GM08714 (cell line): ENCODE measurements around the gene C9orf78.
A peak's percentile ranks its signal among the peaks of the same experiment; 100 is the strongest.
"Not testable (repeated sequence)": the region's sequence is repeated elsewhere in the genome, so short reads cannot be mapped to it uniquely, and the experiment has no call there.

Experiments
- H3K4me3 ChIP-seq: fragments of 200-500 bp; sonication (Bioruptor generic); 2 replicates; pipeline ENCODE4 v1.5.1; 2014; ENCODE audit warnings: mild to moderate bottlenecking, low read length, inconsistent platforms
- ZNF274 ChIP-seq: IDR thresholded peaks from 2 replicates; pipeline ENCODE4 v1.6.1; 2012; ENCODE audit warnings: mild to moderate bottlenecking, low read depth, low read length

The C9orf78 gene

GRCh38 chr9:129814432-129815223 lies 20.4 kb downstream of the C9orf78 start:
- no peak for TF ChIP-seq ZNF274
- H3K4me3 ChIP-seq: no peak overlapping the region

GRCh38 chr9:129813661-129814060 lies 21.4 kb downstream of the C9orf78 start:
- no peak for TF ChIP-seq ZNF274
- no peak overlapping the region for H3K4me3 ChIP-seq

GRCh38 chr9:129812385-129812784 lies 22.7 kb downstream of the C9orf78 start:
- no peak overlapping the region for H3K4me3 ChIP-seq
- TF ChIP-seq ZNF274: no peak

GRCh38 chr9:129811967-129812363 lies 23.1 kb downstream of the C9orf78 start:
- no peak overlapping the region for H3K4me3 ChIP-seq
- no peak for TF ChIP-seq ZNF274

- TF ChIP-seq ZNF274: no peak
- no peak overlapping the region for H3K4me3 ChIP-seq
Observed at GRCh38 chr9:129810788-129811187, 24.3 kb downstream of the C9orf78 start.

- H3K4me3 ChIP-seq: no peak overlapping the region
- TF ChIP-seq ZNF274: no peak
Observed at GRCh38 chr9:129810116-129810515, 25.0 kb downstream of the C9orf78 start.

GRCh38 chr9:129809346-129809745 lies 25.7 kb downstream of the C9orf78 start:
- no peak for TF ChIP-seq ZNF274
- no peak overlapping the region for H3K4me3 ChIP-seq

GRCh38 chr9:129806061-129806460 lies 29.0 kb downstream of the C9orf78 start:
- TF ChIP-seq ZNF274: no peak
- H3K4me3 ChIP-seq: no peak overlapping the region

- no peak for TF ChIP-seq ZNF274
- H3K4me3 ChIP-seq: peak overlapping the region; percentile 63
Observed at GRCh38 chr9:129803676-129804060, 31.4 kb downstream of the C9orf78 start.

- H3K4me3 ChIP-seq: peak within 1 kb of the TSS; percentile 63
- TF ChIP-seq ZNF274: no peak
Observed at GRCh38 chr9:129802833-129803675, 32.0 kb downstream of the C9orf78 start, which contains the start of gene TOR1B. Gene TOR1B, plus strand, starts transcription at chr9:129803184. Its CDS starts 29 bp downstream, at chr9:129803213.

- H3K4me3 ChIP-seq: no peak overlapping the region
- TF ChIP-seq ZNF274: no peak
Observed at GRCh38 chr9:129801504-129801903, 33.6 kb downstream of the C9orf78 start.

GRCh38 chr9:129798973-129799372 lies 36.1 kb downstream of the C9orf78 start:
- TF ChIP-seq ZNF274: no peak
- H3K4me3 ChIP-seq: no peak overlapping the region

- H3K4me3 ChIP-seq: not testable (repeated sequence)
Observed at GRCh38 chr9:129796029-129796428, 39.0 kb downstream of the C9orf78 start.

GRCh38 chr9:129794549-129794948 lies 40.5 kb downstream of the C9orf78 start:
- TF ChIP-seq ZNF274: no peak
- H3K4me3 ChIP-seq: no peak overlapping the region

- no peak overlapping the region for H3K4me3 ChIP-seq
- TF ChIP-seq ZNF274: no peak
Observed at GRCh38 chr9:129786481-129786880, 48.6 kb downstream of the C9orf78 start.
